Activated CD8-positive, alpha-beta memory T cell treated with anti-CD3 and anti-CD28 coated beads for 4 hours (primary cell): ENCODE results near the gene ZNF311.
A peak's percentile ranks its signal among the peaks of the same experiment; 100 is the strongest.

Experiments
- DNase-seq, 2 donors: peaks; one replicate each; pipeline ENCODE4 v3.0.0-alpha.2; 2020; ENCODE audit warnings: low read depth in 2 of 2

ZNF311 gene

DNA sequence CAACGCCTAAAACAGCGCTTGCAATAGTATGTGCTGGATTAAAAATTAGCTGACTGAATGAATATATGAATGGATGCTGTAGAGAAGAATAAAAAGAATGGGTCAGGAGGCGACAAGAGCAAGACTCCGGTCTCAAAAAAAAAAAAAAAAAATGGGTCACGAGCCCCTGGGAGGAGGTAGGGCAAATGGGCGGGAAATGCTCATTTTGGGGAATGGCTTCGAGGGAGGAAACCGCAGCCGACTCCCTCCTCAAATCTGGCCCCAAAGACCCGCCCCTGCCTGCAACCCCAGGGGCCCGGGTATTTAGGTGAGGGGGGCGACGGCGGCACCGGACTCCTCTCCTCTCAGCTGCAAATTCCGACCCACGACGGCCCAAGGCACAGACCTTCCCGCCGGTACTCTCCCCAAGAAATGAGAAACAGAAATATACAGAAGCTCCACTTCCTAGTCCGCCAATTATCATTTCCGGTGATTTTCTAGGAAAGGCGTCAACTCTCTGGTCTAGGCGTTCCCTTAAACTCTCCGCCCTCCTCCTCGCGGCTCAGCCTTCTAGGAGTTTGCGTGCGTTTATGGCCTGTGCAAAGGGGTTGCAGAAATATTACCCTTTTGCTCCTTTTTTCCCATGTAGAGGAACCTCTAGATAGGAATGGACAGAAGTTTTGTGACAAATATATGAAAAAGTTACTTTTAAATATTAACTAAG lies at the start of gene ZNF311:
ZNF311 (minus strand) TSS at position 133 of the 703 bp plus-strand sequence. CDS start 1,361 bp downstream, outside the sequence.
- no peak for DNase-seq

DNA sequence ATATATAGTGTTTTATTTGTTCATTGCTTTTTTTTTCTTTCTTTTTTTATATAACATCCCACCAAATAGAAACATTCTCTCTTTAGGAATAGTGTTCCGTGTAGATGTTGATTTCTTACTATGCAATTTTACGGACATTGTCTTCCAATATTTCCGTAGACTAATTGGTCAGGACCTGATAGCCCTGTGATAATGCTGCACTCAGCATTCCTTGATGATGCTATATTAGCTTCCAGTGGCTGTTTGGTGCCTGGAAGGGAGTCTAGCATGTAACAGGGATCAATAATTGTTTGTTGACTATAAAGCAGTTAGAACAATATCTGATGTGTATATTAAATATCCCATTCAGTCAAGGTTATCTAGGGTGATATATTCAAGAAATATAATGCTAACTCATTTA lies 46.6 kb upstream of the ZNF311 start:
- no peak for DNase-seq

DNA sequence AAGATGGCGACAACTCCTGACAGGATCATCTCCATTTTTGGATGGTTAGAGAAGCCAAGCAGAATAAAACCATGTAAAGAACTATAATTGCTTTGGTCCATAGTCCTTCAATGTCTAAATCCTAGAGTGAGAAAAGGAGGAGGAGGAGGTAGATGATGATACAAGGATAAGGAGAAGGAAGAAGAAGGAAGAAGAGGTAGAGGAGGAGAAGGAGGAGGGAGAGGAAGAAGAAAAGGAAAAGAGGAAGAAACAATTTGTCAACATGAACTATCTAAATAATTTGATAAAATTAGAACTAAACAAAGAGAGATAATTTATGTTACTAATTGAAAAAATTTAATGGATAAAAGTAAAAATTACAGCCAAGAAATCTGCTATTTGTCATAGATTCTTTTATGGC lies 40.0 kb upstream of the ZNF311 start, which contains the start of gene OR2W1:
OR2W1 (minus strand) TSS at position 101 of the 400 bp plus-strand sequence; CDS start at position 101, 0 bp downstream.
- DNase-seq, result no peak

DNA sequence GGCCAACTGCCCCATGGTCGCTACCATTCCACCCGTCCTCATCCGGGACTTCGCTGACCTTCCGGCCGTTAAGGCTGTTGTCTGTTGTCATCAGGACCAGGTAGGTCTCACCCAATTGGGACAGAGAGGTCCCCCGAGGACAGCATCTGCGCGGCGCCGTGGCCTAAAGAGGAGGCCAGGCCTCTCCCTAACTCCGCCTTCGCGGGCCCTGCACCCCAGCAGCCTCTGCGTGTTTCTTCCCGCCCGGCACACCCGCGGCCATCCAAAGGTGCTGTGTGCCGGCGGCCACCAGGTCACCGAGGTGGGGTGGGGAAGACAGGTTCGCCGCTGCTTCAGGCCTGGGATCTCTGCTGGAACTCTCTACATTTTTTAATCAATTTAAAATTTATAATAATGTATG lies 30.8 kb upstream of the ZNF311 start:
- DNase-seq, result no peak

DNA sequence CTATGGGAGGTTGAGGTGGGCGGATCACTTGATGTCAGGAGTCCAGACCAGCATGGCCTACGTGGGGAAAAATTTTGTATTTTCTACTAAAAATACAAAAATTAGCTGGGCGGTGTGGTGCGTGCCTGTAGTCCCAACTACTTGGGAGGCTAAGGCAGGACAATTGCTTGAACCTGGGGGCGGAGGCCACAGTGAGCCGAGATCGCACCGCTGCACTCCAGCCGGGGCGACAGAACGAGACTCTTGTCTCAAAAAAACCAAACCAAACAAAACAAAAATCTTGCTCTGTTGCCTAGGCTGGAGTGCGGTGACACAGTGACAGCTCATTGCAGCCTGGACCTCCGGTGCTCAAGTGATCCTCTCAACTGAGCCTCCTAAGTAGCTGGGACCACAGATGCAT lies 23.7 kb upstream of the ZNF311 start:
- DNase-seq, result no peak

DNA sequence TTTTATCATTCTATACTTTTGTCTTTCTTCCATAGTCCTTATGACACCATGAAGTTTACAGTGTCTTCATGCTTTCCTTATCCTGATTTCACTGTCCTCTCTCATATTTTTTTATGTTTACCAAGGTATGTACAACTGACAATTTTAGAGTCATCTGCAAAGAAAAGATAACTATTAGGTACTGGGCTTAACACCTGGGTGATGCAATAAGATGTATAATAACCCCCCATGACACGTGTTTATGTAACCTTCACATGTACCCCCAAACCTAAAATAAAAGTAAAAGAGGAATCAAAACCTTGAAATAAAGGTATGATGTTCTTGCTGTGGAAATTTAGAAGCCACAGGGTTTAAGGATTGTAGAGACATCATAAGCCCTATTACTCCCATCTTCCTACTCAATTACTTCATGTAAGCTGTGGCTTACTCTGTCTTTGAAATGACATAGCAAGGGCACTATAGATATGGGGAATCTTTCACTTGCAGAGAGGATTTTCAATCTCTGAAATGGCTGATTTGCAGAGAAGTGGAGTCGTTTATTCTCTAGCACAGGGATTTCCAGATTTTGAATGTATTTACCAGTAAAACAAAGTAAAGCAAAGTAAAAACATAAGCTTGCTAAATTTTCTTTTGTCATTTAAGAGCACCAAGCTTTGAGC lies 20.9 kb upstream of the ZNF311 start:
- DNase-seq, result no peak

DNA sequence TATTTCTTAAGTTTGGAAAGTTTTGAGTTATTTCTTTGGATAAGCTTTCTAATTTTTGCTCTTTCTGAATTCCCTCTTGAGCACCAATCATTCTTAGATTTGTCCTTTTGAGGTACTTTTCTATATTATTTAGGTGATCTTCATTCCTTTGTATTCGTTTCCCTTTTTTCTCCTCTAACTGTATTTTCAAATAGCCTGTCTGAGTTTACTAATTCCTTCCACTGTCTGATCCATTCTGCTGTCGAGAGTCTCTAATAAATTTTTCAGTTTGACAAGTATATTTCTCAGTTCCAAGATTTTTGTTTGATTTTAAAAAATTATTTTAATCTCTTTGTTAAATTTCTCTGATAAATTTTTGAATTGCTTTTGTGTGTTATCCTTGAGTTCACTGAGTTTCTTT lies 16.3 kb upstream of the ZNF311 start:
- no peak for DNase-seq

DNA sequence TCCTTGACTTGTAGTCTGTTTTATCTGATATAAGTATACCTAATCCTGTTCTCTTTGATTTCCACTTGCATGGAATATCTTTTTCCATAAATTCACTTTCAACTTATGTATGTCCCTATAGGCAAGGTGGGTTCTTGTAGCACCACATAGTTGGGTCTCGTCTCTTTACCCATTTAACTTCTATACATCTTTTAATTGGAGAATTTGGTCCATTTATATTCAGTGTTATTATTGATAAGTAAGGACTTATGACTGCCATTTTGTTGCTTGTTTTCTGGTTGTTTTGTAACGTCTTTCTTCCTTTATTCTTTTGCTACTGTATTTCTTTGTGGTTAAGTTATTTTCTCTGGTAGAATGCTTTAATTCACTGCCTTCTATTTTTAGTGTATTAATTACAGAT lies 14.5 kb upstream of the ZNF311 start:
- no peak for DNase-seq

DNA sequence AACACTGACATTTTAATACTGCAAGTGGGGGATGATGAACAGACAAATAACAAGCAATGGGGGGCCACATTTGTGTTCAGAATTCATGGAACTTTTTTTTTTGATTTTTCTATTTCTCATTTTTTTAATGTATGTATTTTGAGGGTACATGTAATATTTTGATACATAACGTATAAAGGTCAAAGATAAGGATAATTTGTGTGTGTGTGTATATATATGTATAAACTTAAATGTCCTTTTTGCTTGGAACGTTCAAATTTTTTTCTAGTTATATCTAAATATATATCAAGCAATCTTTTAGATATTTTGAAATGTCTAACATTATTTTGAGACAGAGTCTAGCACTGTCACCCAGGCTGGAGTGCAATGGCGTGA lies 12.3 kb upstream of the ZNF311 start:
- no peak for DNase-seq

DNA sequence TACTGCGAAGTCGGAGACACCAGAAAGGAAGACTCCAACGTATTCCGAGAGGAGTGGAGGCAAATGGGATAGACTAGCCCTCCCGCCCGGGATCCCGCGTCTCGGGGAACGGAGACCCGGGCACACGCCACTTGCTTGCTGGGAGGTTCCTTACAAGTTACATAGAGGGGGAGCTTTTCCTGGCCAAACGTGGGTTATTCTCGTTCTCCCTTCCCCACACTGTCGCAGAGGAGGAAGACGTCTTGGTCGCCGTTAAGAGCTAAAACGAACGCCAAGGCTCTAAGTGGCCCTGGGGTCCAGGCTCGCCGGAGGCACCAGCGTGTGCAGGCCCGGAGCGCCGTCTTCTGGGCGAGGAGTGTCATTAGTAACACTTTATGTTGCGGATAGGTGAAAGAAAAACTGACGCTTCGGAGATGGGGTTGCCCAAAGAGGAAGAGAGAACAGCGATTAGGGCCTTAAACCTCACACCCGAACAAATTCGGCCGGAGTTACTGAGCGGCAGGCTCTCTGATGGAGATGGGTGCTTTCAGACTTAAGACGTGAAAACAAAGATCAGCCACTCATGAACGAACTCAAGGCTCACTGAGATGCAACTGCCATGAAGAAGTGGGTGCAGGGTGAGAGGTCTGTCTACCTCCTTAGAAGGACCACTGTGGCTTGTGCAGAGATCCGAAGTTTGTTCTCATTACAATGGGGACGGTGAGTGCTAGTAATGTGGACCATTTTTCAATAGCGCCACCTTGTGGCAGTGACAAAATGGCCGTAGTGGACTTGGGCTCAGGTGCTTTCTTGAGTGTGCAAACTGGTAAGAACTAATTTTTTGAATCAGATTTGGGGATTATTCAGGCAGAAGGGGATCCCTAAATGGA lies 11.7 kb upstream of the ZNF311 start:
- peak; percentile 68 to 69 for DNase-seq

DNA sequence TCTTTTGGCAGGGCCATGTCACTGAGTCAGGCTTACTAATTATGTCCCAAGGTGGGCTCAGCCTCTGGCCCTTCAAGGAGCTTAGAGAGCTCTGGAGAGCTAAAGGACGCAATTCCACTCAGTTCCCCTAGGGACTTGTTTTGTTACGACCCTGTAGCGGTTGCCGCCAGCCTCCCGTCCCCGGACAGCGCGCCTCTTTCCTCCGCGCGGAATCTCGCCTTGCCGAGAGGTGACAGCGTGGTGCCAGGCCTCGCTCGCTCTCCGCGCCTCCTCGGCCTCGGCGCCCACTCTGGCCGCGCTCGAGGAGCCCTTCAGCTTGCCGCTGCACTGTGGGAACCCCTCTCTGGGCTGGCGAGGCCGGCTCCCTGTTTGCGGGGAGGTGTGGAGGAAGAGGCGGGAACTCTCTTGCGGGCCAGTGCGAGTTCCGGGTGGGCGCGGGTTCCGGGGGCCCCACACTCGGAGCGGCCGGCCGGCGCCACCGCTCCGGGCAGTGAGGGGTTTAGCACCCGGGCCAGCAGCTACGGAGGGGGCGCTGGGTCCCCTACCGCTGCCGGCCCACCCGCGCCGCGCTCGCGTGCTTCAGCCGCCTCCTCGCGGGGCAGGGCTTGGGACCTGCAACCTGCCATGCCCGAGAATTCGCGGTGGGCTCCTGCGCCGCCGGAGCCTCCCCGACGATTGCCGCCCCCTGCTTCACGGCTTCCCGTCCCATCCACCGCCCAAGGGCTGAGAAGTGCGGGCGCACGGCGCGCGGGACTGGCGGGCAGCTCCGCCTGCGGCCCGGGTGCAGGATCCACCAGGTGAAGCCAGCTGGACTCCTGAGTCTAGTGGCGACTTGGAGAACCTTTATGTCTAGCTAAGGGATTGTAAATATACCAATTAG lies 9.9 kb upstream of the ZNF311 start:
- no peak for DNase-seq

DNA sequence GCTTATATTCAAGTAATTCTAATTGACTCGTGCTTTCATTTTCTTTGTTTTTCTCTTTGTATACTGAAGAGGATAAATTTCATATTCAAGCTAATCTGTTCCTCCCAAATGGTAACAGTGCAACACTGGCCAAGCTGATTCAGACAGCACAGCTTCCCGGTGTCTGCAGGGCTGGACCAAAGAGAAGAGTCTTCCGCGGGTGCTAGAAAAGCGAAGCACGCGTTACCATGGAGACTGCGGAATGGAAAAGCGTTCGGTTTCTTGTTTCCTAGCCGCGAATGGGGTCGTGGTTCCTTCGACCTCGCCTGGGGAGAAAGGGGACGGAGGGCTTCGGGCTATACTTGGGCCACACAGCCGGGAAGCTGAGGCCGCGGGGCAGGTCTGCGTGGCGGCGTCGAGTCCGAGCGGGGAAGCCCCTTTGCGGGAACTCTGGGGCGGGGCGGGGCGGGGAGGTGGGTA lies 6.2 kb upstream of the ZNF311 start:
- DNase-seq, result no peak

DNA sequence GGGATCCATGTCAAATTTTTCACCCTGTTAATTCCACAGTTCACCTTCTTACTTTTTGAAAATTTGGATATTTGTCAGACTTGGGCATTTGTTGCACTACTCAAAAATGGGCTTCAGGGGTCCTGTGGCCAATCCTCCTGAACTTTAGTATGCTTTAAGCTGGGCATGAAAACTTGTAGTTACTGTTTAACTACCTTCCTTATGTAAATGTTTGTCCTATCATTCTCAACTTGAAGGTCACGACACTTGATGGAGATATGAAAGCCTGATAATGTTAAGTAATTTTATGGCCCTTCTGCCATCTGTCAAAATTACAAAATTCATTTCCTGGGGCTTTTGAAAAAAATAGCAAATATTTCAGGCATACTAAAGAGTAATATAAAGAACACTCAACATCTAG lies 4.2 kb upstream of the ZNF311 start:
- no peak for DNase-seq

DNA sequence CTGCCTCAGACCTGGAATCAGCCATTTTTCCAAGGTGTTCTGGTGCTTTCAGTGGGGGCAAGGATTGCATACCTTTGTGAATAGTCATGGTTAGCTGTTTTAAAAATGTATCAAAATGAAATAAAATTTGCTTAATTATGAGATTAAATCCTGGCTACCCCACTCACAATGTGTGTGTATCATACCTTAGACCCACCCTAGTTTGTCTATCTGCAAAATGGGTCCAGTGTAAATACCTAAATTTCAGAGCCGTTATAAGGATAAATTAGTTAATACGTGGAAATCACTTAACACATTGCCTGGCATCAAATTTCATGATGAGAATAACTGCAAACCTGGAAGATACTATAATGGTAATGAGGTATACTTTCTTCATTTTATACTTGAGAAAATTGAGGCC lies 3.0 kb upstream of the ZNF311 start:
- no peak for DNase-seq

DNA sequence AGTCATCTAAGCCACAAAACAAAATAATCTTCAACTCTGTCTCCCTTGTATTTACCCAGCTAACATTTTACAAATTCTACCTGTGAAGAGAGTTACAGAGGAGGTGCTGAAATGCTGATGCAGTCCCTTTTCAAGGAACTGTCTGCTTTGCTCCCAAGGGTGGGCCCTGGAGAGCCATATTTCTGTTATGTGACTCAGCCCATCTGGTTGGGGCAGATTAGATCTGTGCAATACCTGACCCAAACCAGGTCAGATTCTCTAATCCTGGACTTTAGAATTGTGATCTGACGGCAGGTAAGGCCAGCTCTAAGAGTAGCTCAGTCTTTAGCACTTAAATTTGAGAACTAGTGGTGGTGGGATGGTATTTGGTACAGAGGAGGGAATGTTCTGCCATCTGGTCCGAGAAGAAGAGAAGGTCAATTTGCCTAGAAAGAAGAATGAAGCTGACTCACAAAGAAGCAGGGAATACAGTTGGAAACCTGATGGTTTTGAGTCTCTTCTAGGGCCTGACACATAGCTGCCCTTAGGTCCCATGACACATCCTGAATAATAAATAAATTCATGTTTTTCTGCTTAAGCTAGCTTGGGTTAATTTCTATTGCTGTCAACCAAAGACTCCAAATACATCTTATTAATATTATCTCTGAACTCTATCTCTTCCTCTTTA lies 8.1 kb downstream of the ZNF311 start:
- no peak for DNase-seq

DNA sequence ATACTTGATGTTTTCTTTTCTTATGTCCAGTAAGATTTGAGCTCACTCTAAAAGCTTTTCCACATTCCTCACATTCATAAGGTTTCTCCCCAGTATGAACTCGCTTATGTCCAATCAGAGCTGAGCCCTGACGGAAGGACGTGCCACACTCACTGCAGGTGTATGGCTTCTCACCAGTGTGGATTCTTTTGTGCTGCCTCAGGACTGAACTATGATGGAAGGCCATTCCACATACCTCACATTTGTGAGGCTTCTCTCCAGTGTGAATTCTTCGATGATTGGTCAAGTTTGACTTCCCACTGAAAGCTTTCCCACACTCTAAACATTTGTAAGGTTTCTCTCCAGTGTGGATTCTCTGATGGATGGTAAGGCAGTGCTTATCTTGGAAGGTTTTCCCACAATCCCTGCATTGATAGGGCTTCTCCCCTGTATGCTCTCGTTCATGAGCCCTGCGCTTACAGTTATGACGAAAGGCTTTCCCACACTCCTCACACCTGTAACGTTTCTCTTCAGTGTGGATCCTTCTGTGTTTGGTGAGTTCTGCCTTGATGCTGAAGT lies 9.9 kb downstream of the ZNF311 start:
- no peak for DNase-seq

DNA sequence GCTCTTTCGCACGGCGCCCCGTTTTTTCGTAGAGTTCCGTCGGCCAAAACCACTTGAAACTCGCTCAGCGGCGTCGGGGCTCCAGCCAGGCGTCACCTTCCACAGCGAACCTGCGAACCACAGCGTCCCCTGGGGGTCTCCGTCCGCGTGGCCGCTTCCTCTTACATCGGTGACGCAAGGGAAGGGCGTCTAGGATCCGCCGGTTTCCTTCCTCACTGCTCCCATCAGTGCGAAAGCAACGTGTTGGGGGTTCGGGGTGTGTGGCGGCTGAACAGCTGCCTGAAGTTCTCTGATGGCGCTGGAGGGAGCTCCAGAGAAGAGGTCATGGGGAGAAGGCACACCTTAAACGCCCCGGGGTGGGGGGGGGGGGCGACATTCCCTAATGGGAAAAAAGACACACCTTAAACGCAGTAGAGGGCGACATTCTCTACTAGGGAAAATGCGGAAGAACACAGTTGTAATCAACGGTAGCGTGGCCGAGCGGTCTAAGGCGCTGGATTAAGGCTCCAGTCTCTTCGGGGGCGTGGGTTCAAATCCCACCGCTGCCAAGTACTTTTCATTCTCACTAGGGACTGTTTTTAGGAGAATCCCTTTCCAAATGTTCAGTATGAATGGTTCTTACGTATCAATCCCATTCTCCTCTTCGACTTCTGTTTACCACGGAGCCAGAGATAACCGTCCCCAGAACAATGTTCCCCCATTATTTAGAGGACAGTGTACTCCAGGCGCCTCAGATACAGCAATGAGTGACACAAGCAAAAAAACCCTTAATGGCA lies 16.4 kb downstream of the ZNF311 start:
- DNase-seq, result peak; percentile 35 to 46

DNA sequence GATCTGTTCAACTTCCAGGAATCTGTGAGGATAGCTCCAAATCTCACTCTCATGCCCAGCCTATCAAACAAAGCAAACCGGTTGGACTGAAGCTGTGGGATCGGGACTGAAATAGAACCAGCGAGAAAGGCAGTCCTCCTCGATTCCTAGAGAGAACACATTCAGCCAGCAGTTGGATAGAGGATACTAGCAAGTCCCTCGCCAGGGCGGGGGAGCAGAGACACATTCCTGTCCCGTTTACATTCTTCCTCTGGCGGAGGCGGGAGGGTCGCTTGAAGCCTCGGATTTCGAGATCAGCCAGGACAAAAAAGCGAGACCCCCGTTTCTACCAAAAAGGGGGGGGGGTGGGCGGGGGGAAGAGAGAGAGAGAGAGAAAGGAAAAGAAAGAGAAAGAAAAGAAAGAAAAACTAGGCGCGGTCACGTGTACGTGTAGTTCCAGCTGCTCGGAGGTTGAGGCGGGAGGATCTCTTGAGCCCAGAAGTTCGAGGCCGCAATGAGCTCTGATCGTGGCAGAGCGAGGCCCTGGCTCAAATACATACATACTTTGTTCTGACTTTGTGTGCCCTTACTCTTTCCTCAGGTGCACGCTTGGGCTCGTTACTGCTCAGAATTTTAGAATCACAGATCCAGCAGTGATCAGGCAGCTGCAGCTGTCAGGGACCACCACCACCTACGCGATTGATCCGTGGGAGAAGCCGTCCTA lies 19.5 kb downstream of the ZNF311 start:
- no peak for DNase-seq

DNA sequence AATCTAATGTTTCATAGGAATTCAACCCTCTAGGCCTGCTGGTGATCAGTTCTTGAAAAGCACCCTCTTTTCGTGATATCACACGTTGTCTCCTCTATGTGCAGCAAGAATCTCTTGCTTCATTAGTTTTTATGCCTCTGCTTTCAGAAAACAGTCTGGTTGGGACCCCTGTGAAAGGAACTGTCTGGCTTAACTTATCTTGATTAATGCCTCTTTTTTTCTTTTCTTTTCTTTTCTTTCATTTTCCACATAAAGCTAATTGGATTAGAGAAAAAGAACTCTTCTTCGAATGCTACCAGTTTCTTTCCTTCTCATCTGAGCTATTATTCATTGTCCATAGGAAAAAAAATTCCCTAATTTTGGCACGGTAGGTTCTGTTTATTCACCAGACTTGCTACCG lies 21.3 kb downstream of the ZNF311 start:
- no peak for DNase-seq
